ENCODE data around the gene PHOSPHO1.

Gene PHOSPHO1

GRCh38 chr17:49218941-49219913 is 11.4 kb downstream of the PHOSPHO1 start:
- DNase-seq (ENCODE audit: low spot score) = peak; percentile 77

- DNase-seq (ENCODE audit: low spot score) = peak; percentile 70
Observed at GRCh38 chr17:49217651-49218413, 12.8 kb downstream of the PHOSPHO1 start.

- no peak for DNase-seq (ENCODE audit: low spot score)
Observed at GRCh38 chr17:49216953-49217650, 13.5 kb downstream of the PHOSPHO1 start.

- no peak for DNase-seq (ENCODE audit: low spot score)
Observed at GRCh38 chr17:49216482-49216881, 14.1 kb downstream of the PHOSPHO1 start.

GRCh38 chr17:49214676-49215360 is 15.8 kb downstream of the PHOSPHO1 start:
- no peak for DNase-seq (ENCODE audit: low spot score)

DNA sequence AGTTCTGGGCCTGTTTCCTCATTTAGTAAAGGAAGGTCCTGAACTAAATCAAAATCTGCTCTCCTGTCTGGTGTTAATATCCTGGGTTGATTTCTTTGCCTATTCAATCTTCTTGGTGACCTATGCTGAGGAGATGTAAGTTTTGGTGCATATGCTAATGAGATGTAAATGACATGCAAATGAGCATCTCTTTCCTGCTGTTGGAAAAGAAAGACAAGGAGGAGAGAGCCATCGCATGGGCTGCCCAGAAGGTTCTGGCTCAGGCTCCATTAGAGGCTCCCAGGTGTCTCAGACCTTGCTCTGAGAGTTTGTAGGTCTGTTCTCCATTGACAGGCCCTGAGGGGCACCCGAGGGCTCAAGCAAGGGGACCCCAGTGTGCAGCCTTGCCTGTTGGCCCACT is 16.7 kb downstream of the PHOSPHO1 start:
- DNase-seq (ENCODE audit: low spot score) = no peak

DNA sequence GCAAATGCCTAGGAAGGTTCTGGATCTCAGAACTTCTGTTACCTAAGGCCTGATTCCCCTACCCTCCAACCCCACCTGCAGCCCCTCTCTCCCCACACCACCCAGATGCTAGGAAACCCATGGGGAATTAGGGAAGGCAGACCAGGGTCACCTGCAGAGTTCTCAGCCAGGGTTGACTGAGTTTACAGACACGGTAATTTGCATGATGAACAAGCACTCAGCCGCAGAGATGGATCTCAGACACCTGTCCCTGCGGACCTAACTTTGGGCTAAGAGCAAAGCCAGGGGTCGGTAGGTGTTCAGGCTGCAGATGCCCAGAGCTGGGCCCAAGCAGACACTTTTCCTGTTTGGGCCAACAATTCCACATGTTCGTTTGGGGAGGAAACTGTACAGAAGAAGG is 17.2 kb downstream of the PHOSPHO1 start:
- DNase-seq (ENCODE audit: low spot score) = peak; percentile 75

DNA sequence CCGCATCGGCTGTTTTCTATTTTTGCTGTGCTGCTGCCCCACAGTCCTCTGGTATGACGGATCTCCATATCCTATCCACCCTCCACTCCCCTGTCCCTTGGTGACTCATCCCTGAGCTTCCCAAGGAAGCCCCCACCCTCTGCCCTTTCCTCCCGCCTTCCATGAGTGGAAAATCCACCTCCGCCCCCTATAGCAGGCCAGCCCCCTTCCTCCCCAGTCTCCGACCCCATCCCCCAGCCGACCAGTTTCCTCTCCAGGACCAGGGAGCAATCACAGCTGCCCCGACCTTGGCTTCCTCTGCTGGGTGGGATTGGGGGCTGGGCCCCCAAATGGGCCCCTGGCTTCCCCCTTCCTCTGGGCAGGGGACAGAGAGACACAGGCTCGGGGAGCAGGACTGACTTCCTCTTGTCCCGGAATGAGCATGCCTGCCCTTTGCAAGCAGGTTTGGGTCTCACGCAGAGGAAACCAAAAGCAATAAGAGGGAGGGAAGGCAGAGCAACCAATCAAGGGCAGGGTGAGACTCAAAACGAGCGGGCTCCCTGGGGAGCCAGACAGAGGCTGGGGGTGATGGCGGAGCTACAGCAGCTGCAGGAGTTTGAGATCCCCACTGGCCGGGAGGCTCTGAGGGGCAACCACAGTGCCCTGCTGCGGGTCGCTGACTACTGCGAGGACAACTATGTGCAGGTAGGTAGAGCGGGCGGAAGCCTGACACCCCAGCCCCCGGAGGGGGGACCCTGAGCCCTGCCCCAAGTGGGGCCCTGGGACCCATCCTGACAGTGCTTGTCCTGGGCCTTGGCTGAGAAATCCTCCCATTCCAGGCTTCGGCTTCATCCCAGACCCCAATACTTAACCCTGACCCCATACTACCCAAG is 20.2 kb downstream of the PHOSPHO1 start, which contains the start of the genes ABI3 and GNGT2:
TSS of gene ABI3 (plus strand) at position 550 of the 872 bp plus-strand sequence. CDS start at position 568, 18 bp downstream.
TSS of gene GNGT2 (minus strand) at position 417 of the 872 bp plus-strand sequence. CDS start 3,152 bp downstream, outside the sequence.
- DNase-seq (ENCODE audit: low spot score) = peak; percentile 92

GRCh38 chr17:49209061-49209571 is 21.5 kb downstream of the PHOSPHO1 start:
- DNase-seq (ENCODE audit: low spot score) = no peak

GRCh38 chr17:49204516-49204915 is 26.1 kb downstream of the PHOSPHO1 start:
- DNase-seq (ENCODE audit: low spot score) = no peak

DNA sequence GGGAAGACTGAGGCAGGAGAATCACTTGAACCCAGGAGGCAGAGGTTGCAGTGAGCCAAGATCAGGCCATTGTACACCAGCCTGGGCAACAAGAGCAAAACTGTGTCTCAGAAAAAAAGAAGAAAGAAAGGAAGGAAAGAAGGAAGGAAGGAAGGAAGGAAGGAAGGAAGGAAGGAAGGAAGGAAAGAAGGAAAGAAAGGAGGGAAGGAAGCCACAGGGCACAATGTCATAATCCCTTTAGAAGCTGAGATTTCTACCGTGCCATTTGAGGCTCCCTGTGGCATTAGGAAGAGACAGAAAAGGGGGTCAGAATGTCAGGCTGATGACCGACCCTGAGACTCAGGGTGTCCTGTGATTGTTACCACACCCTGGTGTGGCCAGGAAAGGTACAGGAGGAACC is 26.8 kb downstream of the PHOSPHO1 start:
- DNase-seq (ENCODE audit: low spot score) = no peak

DNA sequence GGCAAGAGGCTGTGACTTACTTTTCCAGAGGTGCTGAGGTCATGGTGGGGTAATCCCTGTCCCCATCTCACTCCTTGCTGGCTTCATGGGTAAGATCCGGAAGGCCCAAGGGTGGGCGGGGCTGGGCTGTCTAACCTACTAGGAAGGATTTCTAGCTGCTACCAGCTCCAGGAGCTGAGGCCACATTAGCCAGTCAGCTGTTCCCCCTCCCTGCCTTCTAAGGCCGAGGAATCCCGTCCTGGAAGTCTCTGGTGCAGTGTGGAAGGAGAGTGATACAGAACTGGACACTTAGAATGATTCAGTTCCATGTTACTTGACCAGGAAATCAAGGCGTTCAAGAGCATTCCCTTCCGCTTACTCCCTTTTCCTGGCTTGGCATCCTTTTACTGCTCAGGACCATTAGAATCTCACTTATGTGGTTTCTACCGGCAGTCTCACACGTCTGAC is 29.1 kb downstream of the PHOSPHO1 start:
- DNase-seq (ENCODE audit: low spot score) = no peak

DNA sequence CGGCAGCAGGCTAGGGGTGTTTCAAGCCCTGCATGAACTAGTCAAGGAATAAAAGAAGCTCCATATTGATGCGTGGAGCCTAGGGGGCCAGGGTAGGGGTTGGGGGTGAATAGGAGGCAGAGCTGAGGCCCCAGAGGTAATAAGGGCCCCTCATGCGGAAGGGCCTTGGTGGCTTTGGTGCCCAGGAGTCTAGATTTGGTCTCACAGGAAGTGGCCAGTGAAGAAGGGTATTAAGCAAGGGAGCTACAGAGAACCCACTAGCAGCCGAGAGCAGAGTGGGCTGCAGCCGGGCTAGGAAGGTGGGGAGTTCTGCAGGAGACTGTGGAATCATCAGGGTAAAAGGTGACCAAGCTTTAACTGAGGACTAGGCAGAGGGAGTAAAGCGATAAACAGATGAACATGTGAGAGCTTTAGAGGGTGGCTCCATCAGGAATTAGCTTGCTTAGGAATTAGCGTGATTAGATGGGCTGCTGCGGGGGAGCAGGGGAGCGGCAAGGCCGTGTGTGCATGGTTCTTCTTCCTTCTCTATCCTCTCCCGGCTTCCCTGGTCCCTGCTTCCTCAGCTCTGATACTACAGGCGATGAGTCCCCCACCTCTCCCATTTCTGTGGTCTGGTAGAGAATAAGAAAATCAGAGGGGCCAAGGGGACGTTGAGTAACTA is 30.0 kb downstream of the PHOSPHO1 start:
- DNase-seq (ENCODE audit: low spot score) = no peak

- no peak for DNase-seq (ENCODE audit: low spot score)
Observed at GRCh38 chr17:49198211-49198610, 32.4 kb downstream of the PHOSPHO1 start.

GRCh38 chr17:49197346-49197998 is 33.1 kb downstream of the PHOSPHO1 start:
- DNase-seq (ENCODE audit: low spot score) = no peak

GRCh38 chr17:49196520-49196919 is 34.1 kb downstream of the PHOSPHO1 start:
- no peak for DNase-seq (ENCODE audit: low spot score)

- no peak for DNase-seq (ENCODE audit: low spot score)
Observed at GRCh38 chr17:49195751-49196150, 34.8 kb downstream of the PHOSPHO1 start.

GRCh38 chr17:49194297-49194607 is 36.3 kb downstream of the PHOSPHO1 start:
- DNase-seq (ENCODE audit: low spot score) = no peak
